Stomach (tissue), 4 donors: ENCODE measurements around the gene ABCF2.

Experiments used
- EP300 ChIP-seq: sonication (generic); formaldehyde crosslinking; IDR thresholded peaks from one replicate; pipeline ENCODE4 v1.6.1; 2017; ENCODE audit warnings: antibody characterized with exemption
- POLR2A ChIP-seq, 4 donors: fragments of 450-650 bp; IDR thresholded peaks; one replicate each; pipeline ENCODE4 v1.6.1; 2016; ENCODE audit warnings: antibody characterized with exemption in 4 of 4, control low read depth in 2 of 4, mild to moderate bottlenecking in 1 of 4, moderate library complexity in 1 of 4
- POLR2AphosphoS5 ChIP-seq, 3 donors: sonication (generic); formaldehyde crosslinking; IDR thresholded peaks; one replicate each; pipeline ENCODE4 v1.6.1; 2016; ENCODE audit warnings: antibody characterized with exemption in 3 of 3
- TF ChIP-seq, protein P1 (sequence below), 7 experiments: fragments of 450-650 bp in 4 of 7; fragments of 200-600 bp in 3 of 7; sonication (generic) in 3 of 7; IDR thresholded peaks; one replicate each; pipeline ENCODE4 v1.5.1; 2016 to 2019; ENCODE audit warnings: antibody characterized with exemption in 7 of 7, control low read depth in 2 of 7, mild to moderate bottlenecking in 1 of 7

- TF ChIP-seq, protein P1, sequence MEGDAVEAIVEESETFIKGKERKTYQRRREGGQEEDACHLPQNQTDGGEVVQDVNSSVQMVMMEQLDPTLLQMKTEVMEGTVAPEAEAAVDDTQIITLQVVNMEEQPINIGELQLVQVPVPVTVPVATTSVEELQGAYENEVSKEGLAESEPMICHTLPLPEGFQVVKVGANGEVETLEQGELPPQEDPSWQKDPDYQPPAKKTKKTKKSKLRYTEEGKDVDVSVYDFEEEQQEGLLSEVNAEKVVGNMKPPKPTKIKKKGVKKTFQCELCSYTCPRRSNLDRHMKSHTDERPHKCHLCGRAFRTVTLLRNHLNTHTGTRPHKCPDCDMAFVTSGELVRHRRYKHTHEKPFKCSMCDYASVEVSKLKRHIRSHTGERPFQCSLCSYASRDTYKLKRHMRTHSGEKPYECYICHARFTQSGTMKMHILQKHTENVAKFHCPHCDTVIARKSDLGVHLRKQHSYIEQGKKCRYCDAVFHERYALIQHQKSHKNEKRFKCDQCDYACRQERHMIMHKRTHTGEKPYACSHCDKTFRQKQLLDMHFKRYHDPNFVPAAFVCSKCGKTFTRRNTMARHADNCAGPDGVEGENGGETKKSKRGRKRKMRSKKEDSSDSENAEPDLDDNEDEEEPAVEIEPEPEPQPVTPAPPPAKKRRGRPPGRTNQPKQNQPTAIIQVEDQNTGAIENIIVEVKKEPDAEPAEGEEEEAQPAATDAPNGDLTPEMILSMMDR (IDR thresholded peaks at IDR 0.05) = no peak
- TF ChIP-seq POLR2A (IDR thresholded peaks at IDR 0.05) (no peak), EP300 (no peak), POLR2AphosphoS5 (IDR thresholded peaks at IDR 0.05) (no peak)
Measured at GRCh38 chr7:151174246-151175046, 52.6 kb downstream of the ABCF2 start.
